Suprapubic skin (tissue), 4 donors: Measurements from ENCODE around the gene TEX264. TPM values are rescaled to one million over a fixed set of nuclear protein-coding genes. Genes with fewer than 3 reads are reported as not detected.

Source experiments
- DNase-seq, 2 donors: peaks; one replicate each; pipeline ENCODE4 v3.0.0-alpha.2; 2019; ENCODE audit warnings: low spot score in 2 of 2
- H3K27ac ChIP-seq: fragments of 200-600 bp; sonication (generic); one replicate; pipeline ENCODE4 v1.5.1; 2019
- H3K27me3 ChIP-seq: fragments of 200-600 bp; sonication (generic); one replicate; pipeline ENCODE4 v1.5.1; 2019
- H3K36me3 ChIP-seq: fragments of 200-600 bp; sonication (generic); one replicate; pipeline ENCODE4 v1.5.1; 2019
- H3K4me1 ChIP-seq: fragments of 200-600 bp; sonication (generic); one replicate; pipeline ENCODE4 v1.5.1; 2019
- H3K4me3 ChIP-seq: fragments of 200-600 bp; sonication (generic); one replicate; pipeline ENCODE4 v1.5.1; 2019; ENCODE audit warnings: mild to moderate bottlenecking
- H3K9me3 ChIP-seq: fragments of 200-600 bp; sonication (generic); one replicate; pipeline ENCODE4 v1.5.1; 2019
- EP300 ChIP-seq: sonication (generic); formaldehyde crosslinking; IDR thresholded peaks from one replicate; pipeline ENCODE4 v1.6.1; 2017; ENCODE audit warnings: antibody characterized with exemption
- POLR2A ChIP-seq, 2 donors: fragments of 450-650 bp; IDR thresholded peaks; one replicate each; pipeline ENCODE4 v1.6.1; 2017; ENCODE audit warnings: antibody characterized with exemption in 2 of 2, mild to moderate bottlenecking in 2 of 2, moderate library complexity in 2 of 2
- POLR2AphosphoS5 ChIP-seq, 3 donors: sonication (generic); formaldehyde crosslinking; IDR thresholded peaks; one replicate each; pipeline ENCODE4 v1.6.1; 2017; ENCODE audit warnings: antibody characterized with exemption in 3 of 3
- WGBS: methylation state at CpG from one replicate; pipeline ENCODE4 v1.1.5; 2018; 5-methylcytosine and 5-hydroxymethylcytosine counted together
- total RNA-seq, 4 donors: library from RNA; depleted of rRNA; stranded (reverse); fragments of >200 nt; gene quantifications; one replicate each; pipeline ENCODE4 v1.1.0, GENCODE V29; 2016
- TF ChIP-seq, protein P1 (sequence below), 2 donors: fragments of 200-600 bp in 1 of 2; fragments of 450-650 bp in 1 of 2; sonication (generic) in 1 of 2; IDR thresholded peaks; one replicate each; pipeline ENCODE4 v1.5.1; 2016 to 2019; ENCODE audit warnings: antibody characterized with exemption in 2 of 2, mild to moderate bottlenecking in 1 of 2, moderate library complexity in 1 of 2

The TEX264 gene
- total RNA-seq: 100 to 1,000 TPM in 3 of 4 donors, 10 to 100 TPM in 1; 52.3 to 137 (median 129) TPM

DNA sequence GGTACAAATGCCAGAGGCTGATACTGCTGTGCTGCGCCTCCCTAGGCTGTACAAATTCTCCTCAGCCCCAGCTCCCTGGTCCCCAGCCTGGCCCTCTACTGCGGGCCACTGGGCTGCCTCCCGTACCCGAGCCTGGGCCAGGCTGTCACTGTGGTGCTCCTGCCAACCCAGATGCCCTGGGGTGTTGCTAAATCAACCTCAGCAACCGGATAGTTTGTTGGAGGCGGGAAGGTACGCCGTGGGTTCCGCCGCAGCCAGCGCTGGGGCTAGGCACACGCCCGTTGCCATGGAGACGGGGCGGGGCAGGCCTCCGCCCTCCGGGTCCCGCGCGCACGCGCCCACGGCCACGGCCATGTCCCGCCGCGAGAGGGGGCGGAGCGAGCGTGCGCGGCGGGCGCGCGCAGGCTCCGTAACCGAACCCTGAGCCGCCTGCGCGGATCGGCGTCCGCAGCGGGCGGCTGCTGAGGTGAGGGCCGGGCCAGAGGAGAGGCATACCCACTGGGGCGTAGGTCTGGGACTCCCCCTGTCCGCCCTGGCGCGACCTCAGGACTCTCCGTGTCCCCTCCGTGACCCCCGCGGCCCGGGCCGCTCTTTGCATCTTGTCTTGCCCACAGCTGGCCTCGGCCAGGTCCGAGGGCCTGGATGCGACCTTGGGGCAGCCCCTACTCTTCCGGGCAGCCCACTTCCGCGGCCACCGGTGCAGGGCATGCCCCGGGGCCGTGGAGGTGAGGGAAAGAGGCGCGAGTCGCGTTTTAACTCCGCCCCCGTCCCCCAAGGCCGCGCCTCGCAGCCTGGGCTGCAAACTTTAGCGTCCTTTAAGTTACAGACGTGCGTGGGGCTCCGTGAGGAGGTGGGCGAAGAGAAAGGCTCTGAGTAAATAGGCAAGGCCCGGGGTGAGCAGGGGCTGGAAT lies at the start of gene TEX264:
TEX264 (plus strand) TSS at position 430 of the 911 bp plus-strand sequence. CDS start 3,053 bp downstream, outside the sequence.
- peaks cover 62% of the 10 kb centered on the region for H3K4me1 ChIP-seq
- H3K9me3 ChIP-seq: no peaks in the 10 kb centered on the region
- peak within 1 kb of the TSS; percentile 60 for H3K4me3 ChIP-seq
- DNase-seq: peak; percentile 95
- TF ChIP-seq, protein P1, sequence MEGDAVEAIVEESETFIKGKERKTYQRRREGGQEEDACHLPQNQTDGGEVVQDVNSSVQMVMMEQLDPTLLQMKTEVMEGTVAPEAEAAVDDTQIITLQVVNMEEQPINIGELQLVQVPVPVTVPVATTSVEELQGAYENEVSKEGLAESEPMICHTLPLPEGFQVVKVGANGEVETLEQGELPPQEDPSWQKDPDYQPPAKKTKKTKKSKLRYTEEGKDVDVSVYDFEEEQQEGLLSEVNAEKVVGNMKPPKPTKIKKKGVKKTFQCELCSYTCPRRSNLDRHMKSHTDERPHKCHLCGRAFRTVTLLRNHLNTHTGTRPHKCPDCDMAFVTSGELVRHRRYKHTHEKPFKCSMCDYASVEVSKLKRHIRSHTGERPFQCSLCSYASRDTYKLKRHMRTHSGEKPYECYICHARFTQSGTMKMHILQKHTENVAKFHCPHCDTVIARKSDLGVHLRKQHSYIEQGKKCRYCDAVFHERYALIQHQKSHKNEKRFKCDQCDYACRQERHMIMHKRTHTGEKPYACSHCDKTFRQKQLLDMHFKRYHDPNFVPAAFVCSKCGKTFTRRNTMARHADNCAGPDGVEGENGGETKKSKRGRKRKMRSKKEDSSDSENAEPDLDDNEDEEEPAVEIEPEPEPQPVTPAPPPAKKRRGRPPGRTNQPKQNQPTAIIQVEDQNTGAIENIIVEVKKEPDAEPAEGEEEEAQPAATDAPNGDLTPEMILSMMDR (IDR thresholded peaks at IDR 0.05): no peak
- TF ChIP-seq POLR2A (IDR thresholded peaks at IDR 0.05) (peak in 1 of 2 donors; percentile 49), POLR2AphosphoS5 (IDR thresholded peaks at IDR 0.05) (peak in 2 of 3 donors; percentile 25 to 30)
- peak within 1 kb of the TSS; percentile 86 for H3K27ac ChIP-seq
- peaks cover 12% of the 10 kb centered on the region for H3K36me3 ChIP-seq
- no peaks in the 10 kb centered on the region for H3K27me3 ChIP-seq
- WGBS: under 1% methylated on average over 29 of the region's 81 CpGs

- H3K27me3 ChIP-seq: no peaks in the 10 kb centered on the region
- peaks cover 41% of the 10 kb centered on the region for H3K4me1 ChIP-seq
- peak overlapping the region; percentile 77 for H3K27ac ChIP-seq
- H3K36me3 ChIP-seq: peaks cover 2% of the 10 kb centered on the region
- WGBS: 61% methylated on average over 3 of the region's 3 CpGs
- H3K9me3 ChIP-seq: no peaks in the 10 kb centered on the region
- H3K4me3 ChIP-seq: no peak overlapping the region
- TF ChIP-seq POLR2AphosphoS5 (IDR thresholded peaks at IDR 0.05) (no peak), POLR2A (IDR thresholded peaks at IDR 0.05) (no peak), EP300 (no peak)
- TF ChIP-seq, protein P1 (IDR thresholded peaks at IDR 0.05): no peak
- no peak for DNase-seq
These were observed 48.6 kb upstream of the TEX264 start for GRCh38 chr3:51622413-51622812.

DNA sequence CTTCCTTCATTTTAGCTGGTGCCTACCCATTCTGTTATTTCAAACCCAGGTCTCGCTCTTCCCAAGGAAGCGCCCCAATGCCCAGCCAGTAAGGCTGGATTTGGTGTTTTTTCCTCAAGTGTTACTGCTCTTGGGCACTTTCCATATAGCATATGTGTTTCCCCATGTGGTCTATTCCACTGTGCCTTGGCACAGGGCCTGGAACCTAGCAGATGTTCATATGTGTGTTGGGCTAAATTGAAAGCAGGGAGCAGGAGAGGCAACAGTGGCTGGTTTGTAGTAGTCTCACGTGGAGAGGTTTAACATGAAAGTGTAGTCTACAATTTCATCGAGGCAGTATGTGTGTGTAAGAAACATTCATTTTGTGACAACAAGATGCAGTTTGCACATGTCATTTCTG lies 48.2 kb upstream of the TEX264 start:
- Histone ChIP-seq H3K4me3 (no peak overlapping the region), H3K27me3 (no peaks in the 10 kb centered on the region), H3K4me1 (peaks cover 41% of the 10 kb centered on the region), H3K9me3 (no peaks in the 10 kb centered on the region), H3K27ac (peak overlapping the region; percentile 28), H3K36me3 (peaks cover 5% of the 10 kb centered on the region)
- no peak for DNase-seq
- TF ChIP-seq EP300 (no peak), POLR2AphosphoS5 (IDR thresholded peaks at IDR 0.05) (no peak), POLR2A (IDR thresholded peaks at IDR 0.05) (no peak)
- TF ChIP-seq, protein P1 (IDR thresholded peaks at IDR 0.05): no peak
- 66% methylated on average over 4 of the region's 4 CpGs for WGBS

DNA sequence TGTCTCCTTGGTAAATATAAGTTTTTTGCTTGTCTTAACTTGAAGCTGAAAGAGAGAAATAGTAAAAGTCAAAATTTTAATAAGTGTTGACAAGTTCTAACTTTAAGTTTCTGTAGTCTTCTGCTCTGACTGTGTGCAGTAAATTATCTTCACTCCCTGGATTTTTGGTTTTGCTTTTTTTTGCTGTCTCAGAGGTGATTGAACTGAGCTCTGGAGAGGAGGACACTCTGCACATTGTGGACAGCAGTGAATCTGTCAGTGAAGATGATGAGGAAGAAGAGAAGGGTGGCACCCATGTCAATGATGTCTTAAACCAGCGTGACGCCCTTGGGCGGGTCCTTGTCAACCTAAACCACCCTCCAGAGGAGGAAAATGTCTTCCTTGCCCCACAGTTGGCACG lies 40.5 kb upstream of the TEX264 start:
- Histone ChIP-seq H3K36me3 (peaks cover 76% of the 10 kb centered on the region), H3K9me3 (no peaks in the 10 kb centered on the region), H3K27me3 (no peaks in the 10 kb centered on the region), H3K4me1 (no peaks in the 10 kb centered on the region), H3K27ac (no peak overlapping the region), H3K4me3 (no peak overlapping the region)
- WGBS: 88% methylated on average over 4 of the region's 4 CpGs
- no peak for DNase-seq
- TF ChIP-seq EP300 (no peak), POLR2AphosphoS5 (IDR thresholded peaks at IDR 0.05) (no peak), POLR2A (IDR thresholded peaks at IDR 0.05) (no peak)
- TF ChIP-seq, protein P1 (IDR thresholded peaks at IDR 0.05): no peak
